Neural cell (in vitro differentiated cells): ENCODE data around the gene IFT122. TPM values are rescaled to one million over a fixed set of nuclear protein-coding genes. Genes with fewer than 3 reads are reported as not detected.

Experiments
- H2AFZ ChIP-seq: fragments of 200-600, 300-800 bp; sonication (generic), shearing (Covaris generic); 2 replicates; pipeline ENCODE4 v1.6.0; 2014; ENCODE audit warnings: low read depth, mild to moderate bottlenecking, antibody characterized with exemption, low read length, moderate library complexity
- H3F3A ChIP-seq: fragments of 200-600 bp; shearing (Covaris generic); 2 replicates; pipeline ENCODE4 v1.6.1; 2016; ENCODE audit warnings: mild to moderate bottlenecking, moderate library complexity, mixed read lengths, antibody characterized with exemption, low read length; ENCODE audit not compliant: insufficient read depth, poor library complexity, severe bottlenecking
- H3K27ac ChIP-seq: fragments of 200-600, 300-800 bp; sonication (generic), shearing (Covaris generic); 2 replicates; pipeline ENCODE4 v1.5.1; 2014; ENCODE audit warnings: mild to moderate bottlenecking, low read length, moderate library complexity
- H3K27me3 ChIP-seq: fragments of 300-800, 200-600 bp; sonication (generic), shearing (Covaris generic); 2 replicates; pipeline ENCODE4 v1.6.0; 2014; ENCODE audit warnings: mild to moderate bottlenecking, low read depth, low read length, moderate library complexity; ENCODE audit not compliant: insufficient read depth
- H3K36me3 ChIP-seq: fragments of 300-800, 200-600 bp; sonication (generic), shearing (Covaris generic); 2 replicates; pipeline ENCODE4 v1.5.1; 2014; ENCODE audit warnings: mild to moderate bottlenecking, antibody characterized with exemption, low read length, moderate library complexity; ENCODE audit not compliant: insufficient read depth
- H3K4me2 ChIP-seq: fragments of 300-800, 200-600 bp; sonication (generic), shearing (Covaris generic); 2 replicates; pipeline ENCODE4 v1.6.0; 2014; ENCODE audit warnings: mild to moderate bottlenecking, low read length
- H3K4me3 ChIP-seq: fragments of 300-800, 200-600 bp; sonication (generic), shearing (Covaris generic); 2 replicates; pipeline ENCODE4 v1.5.1; 2014; ENCODE audit warnings: mild to moderate bottlenecking, low read length, moderate library complexity
- H3K79me2 ChIP-seq: fragments of 200-600 bp; shearing (Covaris generic); replicated peaks from 2 replicates; pipeline ENCODE4 v1.6.0; 2014; ENCODE audit warnings: mild to moderate bottlenecking, low read length, moderate library complexity; ENCODE audit not compliant: insufficient read depth
- H3K9ac ChIP-seq: fragments of 300-800, 200-600 bp; sonication (generic), shearing (Covaris generic); 2 replicates; pipeline ENCODE4 v1.6.1; 2016; ENCODE audit warnings: mild to moderate bottlenecking, low read length, mixed read lengths
- H3K9me2 ChIP-seq: fragments of 200-600 bp; shearing (Covaris generic); 2 replicates; pipeline ENCODE4 v1.6.1; 2016; ENCODE audit warnings: mild to moderate bottlenecking, low read length, mixed read lengths; ENCODE audit not compliant: insufficient read depth
- H3K9me3 ChIP-seq: fragments of 200-600, 300-800 bp; sonication (generic), shearing (Covaris generic); 2 replicates; pipeline ENCODE4 v1.6.1; 2016; ENCODE audit warnings: mild to moderate bottlenecking, mixed run types, low read length, moderate library complexity, mixed read lengths
- H4K20me1 ChIP-seq: fragments of 200-600 bp; shearing (Covaris generic); 2 replicates; pipeline ENCODE4 v1.6.1; 2016; ENCODE audit warnings: mild to moderate bottlenecking, mixed run types; ENCODE audit not compliant: insufficient read depth
- CTCF ChIP-seq: fragments of 450-650 bp; IDR thresholded peaks from 2 replicates; pipeline ENCODE4 v1.5.1; 2014; ENCODE audit warnings: antibody characterized with exemption, mild to moderate bottlenecking, moderate library complexity; ENCODE audit not compliant: poor library complexity, severe bottlenecking
- EP300 ChIP-seq: fragments of 450-650 bp; conservative IDR thresholded peaks from 2 replicates; pipeline ENCODE4 v1.6.1; 2014; ENCODE audit warnings: antibody characterized with exemption, mild to moderate bottlenecking, moderate library complexity; ENCODE audit not compliant: poor library complexity, severe bottlenecking
- EZH2 ChIP-seq: fragments of 200-600, 300-800 bp; shearing (Covaris generic), sonication (generic); IDR thresholded peaks from 2 replicates; pipeline ENCODE4 v1.6.1; 2014; ENCODE audit warnings: antibody characterized with exemption, low read length, borderline replicate concordance, mild to moderate bottlenecking; ENCODE audit not compliant: insufficient read depth, poor library complexity, severe bottlenecking
- MXI1 ChIP-seq: fragments of 450-650 bp; conservative IDR thresholded peaks from 2 replicates; pipeline ENCODE4 v1.6.1; 2014; ENCODE audit warnings: antibody characterized with exemption, mild to moderate bottlenecking; ENCODE audit not compliant: poor library complexity, severe bottlenecking
- POLR2AphosphoS5 ChIP-seq: IDR thresholded peaks from 2 replicates; pipeline ENCODE4 v1.6.1; 2012
- RAD21 ChIP-seq: fragments of 450-650 bp; conservative IDR thresholded peaks from 2 replicates; pipeline ENCODE4 v1.6.1; 2014; ENCODE audit warnings: antibody characterized with exemption, mild to moderate bottlenecking, moderate library complexity
- REST ChIP-seq: IDR thresholded peaks from 2 replicates; pipeline ENCODE4 v1.6.1; 2012; ENCODE audit warnings: borderline replicate concordance
- SMC3 ChIP-seq: fragments of 450-650 bp; conservative IDR thresholded peaks from 2 replicates; pipeline ENCODE4 v1.6.1; 2014; ENCODE audit warnings: antibody characterized with exemption, mild to moderate bottlenecking, moderate library complexity; ENCODE audit not compliant: poor library complexity
- TAF1 ChIP-seq: IDR thresholded peaks from 2 replicates; pipeline ENCODE4 v1.6.1; 2012; ENCODE audit warnings: low read depth
- polyA plus RNA-seq: library from polyadenylated mRNA; depleted of rRNA; stranded (reverse); fragments of >200 nt; gene quantifications from 2 replicates; pipeline ENCODE4 v1.2.3, GENCODE V29; 2014

Gene IFT122
- polyA plus RNA-seq, 1 donor from 2014 or later = 28.3 TPM

GRCh38 chr3:129556890-129557547 lies 117.0 kb downstream of the IFT122 start:
- Histone ChIP-seq H3K4me2 (no peak overlapping the region), H3K27ac (no peak overlapping the region), H3K79me2 (no peaks in the 10 kb centered on the region), H2AFZ (no peak overlapping the region), H3F3A (no peaks in the 10 kb centered on the region), H3K27me3 (no peaks in the 10 kb centered on the region), H3K36me3 (no peaks in the 10 kb centered on the region), H3K9me3 (no peaks in the 10 kb centered on the region), H3K9me2 (no peaks in the 10 kb centered on the region), H4K20me1 (no peaks in the 10 kb centered on the region), H3K9ac (no peak overlapping the region), H3K4me3 (no peak overlapping the region)
- TF ChIP-seq RAD21 (no peak), EZH2 (no peak), MXI1 (no peak), REST (no peak), CTCF (no peak), TAF1 (no peak), SMC3 (no peak), POLR2AphosphoS5 (no peak), EP300 (no peak)

GRCh38 chr3:129557548-129557894 lies 117.5 kb downstream of the IFT122 start:
- H3K27ac ChIP-seq = no peak overlapping the region
- H3K9me2 ChIP-seq = no peaks in the 10 kb centered on the region
- H3F3A ChIP-seq = no peaks in the 10 kb centered on the region
- no peak overlapping the region for H3K4me3 ChIP-seq
- no peaks in the 10 kb centered on the region for H4K20me1 ChIP-seq
- H3K27me3 ChIP-seq = no peaks in the 10 kb centered on the region
- H3K79me2 ChIP-seq = no peaks in the 10 kb centered on the region
- TF ChIP-seq CTCF (no peak), REST (no peak), TAF1 (no peak), EZH2 (no peak), MXI1 (no peak), RAD21 (no peak), SMC3 (no peak), POLR2AphosphoS5 (no peak), EP300 (no peak)
- no peak overlapping the region for H3K4me2 ChIP-seq
- H2AFZ ChIP-seq = no peak overlapping the region
- H3K9me3 ChIP-seq = no peaks in the 10 kb centered on the region
- H3K9ac ChIP-seq = no peak overlapping the region
- no peaks in the 10 kb centered on the region for H3K36me3 ChIP-seq
